Measurements from ENCODE around the gene VGLL3.
A peak's percentile ranks its signal among the peaks of the same experiment; 100 is the strongest.
"Not testable (repeated sequence)": the region's sequence is repeated elsewhere in the genome, so short reads cannot be mapped to it uniquely, and the experiment has no call there.

The VGLL3 gene

GRCh38 chr3:86989006-86989405, 1.9 kb downstream of the VGLL3 start:
- no peak for DNase-seq

GRCh38 chr3:86988235-86988634, 2.7 kb downstream of the VGLL3 start:
- DNase-seq: no peak

DNA sequence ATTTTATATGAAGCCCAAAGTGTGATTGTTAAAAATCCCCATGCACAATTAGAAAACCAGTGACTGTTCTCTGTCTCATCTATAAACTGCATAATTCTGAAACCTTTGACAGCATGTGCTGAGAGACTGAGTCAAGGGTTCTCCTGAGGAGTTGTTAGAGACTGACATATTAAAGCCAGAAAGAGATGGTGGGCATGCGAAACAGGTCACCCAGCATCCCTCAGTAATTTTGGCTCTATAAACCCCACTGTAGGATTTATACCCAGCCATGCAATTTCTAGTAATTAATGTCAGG, 3.6 kb downstream of the VGLL3 start:
- DNase-seq: no peak

DNA sequence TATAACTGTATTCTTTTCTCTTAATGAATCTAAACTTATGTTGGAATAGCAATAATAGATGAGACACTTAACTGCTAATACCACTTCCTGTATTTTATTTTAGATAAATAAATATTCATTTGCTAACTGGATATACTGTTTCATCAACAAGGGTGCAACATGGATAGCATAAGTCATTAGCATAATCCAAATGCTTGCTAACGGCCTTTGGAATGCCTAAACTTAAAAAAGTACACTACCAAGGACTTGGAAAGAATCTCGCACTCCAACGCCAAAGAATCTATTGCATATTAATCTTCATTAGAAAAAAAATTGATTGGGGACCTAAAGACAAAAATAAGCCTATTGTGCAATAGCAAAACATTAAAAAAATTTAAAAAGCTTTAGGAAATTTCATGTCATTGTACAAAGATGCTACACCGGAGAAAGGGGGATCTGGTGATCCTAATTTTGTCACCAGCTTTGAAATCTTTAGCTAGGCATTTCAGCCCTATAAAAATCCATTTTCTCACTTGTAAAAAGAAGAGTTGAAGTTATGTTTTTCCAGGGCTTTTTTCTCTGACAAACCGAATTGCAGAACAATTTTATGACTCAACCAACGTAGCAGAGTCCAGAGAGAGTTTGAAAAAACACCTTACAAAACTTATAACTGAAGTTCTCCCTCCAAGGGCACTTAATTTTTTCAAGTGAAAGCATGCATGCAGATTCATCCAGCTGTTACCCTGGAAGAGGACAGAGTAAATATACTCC, 4.1 kb downstream of the VGLL3 start:
- no peak for DNase-seq

- no peak for DNase-seq
Measured at GRCh38 chr3:86985181-86985826, 5.6 kb downstream of the VGLL3 start.

- DNase-seq: no peak
Measured at GRCh38 chr3:86984271-86984670, 6.7 kb downstream of the VGLL3 start.

GRCh38 chr3:86982883-86983282, 8.1 kb downstream of the VGLL3 start:
- DNase-seq: no peak

- no peak for DNase-seq
Measured at GRCh38 chr3:86978111-86978551, 12.8 kb downstream of the VGLL3 start.

DNA sequence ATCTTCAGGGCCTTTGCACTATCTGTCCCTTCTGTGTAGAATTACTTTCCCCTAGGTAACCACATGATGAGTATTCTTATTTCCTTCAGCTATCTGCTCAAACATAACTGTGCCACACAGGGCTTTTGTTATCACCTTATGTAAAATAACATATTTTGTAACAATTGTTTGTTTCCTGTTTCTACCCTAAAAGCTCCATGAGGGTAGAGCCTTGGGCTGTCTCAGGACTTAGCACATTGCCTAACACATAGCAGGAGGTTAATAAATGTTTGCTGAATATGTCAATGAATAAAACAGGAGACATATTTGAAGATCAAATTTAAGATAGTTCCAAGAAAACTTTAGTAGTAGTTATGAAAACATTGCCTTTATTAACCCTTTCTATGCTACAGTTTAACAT, 14.7 kb downstream of the VGLL3 start:
- DNase-seq: no peak

GRCh38 chr3:86974177-86974576, 16.8 kb downstream of the VGLL3 start:
- DNase-seq: not testable (repeated sequence)

GRCh38 chr3:86973440-86973839, 17.5 kb downstream of the VGLL3 start:
- DNase-seq: no peak

DNA sequence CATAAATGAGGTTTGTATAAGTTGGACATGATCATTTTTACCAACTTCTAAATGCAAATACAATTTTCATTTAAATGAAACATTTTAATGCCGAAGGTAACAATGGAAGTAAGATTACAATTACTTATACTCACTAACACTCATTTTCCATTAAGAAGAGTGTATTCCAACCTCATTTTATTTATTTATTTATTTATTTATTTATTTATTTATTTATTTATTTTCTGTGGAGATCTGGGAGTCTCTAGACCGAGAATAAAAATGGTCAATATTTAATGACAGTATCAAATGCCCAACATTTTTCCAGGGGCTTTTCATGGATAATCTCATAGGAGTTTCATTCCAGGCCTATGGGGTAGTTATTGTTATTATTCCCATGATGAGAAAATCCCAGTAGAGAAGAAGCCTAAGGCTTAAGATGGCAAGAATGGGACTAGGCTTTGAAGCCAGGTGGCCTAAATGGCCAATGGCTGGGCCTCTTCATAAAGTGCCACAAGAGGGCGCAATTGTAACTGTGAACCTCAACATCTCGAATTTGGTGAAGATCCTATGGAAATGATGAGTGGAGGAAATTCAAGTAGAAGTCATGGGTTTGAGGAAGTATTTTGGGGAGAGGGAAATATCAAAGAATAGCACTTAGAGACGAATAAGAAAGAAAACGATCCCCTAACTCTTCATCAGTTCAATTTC, 21.3 kb downstream of the VGLL3 start:
- peak; percentile 27 for DNase-seq

DNA sequence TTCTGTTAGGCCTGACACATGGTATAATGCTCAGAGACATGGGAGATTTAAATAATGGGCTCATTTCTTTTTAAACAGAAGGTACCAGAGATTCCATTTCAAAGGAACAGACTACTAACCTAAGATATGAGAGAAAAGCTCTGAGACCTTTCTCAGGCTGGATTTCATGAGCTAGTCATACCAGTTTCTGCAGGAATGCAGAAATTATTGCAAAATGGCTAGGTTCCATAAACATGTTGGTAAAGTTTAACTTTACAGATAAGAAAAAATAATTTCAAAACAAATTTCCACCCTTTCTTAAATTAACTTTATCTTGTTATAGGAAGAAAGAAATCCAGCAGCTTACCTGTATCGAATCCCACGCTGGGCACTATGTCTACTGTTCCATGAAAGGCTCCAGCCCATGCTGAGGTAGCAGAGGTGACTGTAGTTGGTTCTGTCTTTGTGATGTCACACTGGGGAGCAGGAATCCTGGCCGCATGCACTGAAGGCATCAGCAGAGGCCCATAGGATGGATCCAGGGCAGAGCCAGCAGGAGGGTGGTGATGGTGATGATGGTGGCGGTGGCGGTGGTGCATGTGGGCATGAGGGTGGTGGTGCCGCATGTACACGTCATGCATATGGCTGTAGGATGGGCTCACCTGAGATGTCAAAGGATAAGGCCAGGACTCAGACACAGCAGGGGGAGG, 22.6 kb downstream of the VGLL3 start:
- no peak for DNase-seq

- no peak for DNase-seq
Measured at GRCh38 chr3:86967062-86967461, 23.9 kb downstream of the VGLL3 start.

DNA sequence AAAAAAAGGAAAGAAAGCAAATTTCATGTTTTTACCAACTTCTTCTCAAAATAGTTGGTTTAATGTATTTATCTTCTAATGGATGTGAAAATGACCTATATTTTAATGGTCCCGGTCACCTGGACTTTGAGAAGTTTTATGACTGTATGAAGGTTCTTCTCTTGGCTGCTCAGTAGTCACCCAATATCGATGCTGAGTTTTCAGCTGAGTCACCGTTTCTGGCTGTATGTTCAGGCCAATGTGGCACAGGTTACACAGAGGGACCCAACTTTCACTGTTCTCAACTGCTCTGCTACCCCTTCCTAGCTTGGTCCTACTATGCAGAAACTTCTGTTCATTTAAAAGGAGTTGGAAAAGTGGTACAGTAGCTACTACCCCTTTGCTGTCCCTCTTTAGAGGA, 25.8 kb downstream of the VGLL3 start:
- DNase-seq: no peak

DNA sequence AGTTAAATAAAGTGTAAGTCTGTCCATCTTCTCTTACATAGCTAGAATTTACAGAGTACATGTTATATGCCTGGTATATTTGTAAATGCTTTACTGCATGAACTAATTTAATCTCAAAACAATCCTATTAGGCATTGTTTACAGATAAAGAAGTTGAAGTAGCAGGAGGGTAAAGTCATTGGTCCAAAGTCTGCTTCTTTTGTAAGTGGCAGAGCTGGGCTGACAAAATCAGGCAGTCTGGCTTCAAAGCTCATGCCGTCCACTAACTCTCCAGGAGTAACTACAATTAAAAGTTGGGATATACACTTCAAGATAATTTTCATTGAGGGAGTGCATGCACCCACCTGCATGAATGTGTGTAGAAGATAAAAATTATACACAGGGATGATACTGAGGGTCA, 27.3 kb downstream of the VGLL3 start:
- DNase-seq: no peak

DNA sequence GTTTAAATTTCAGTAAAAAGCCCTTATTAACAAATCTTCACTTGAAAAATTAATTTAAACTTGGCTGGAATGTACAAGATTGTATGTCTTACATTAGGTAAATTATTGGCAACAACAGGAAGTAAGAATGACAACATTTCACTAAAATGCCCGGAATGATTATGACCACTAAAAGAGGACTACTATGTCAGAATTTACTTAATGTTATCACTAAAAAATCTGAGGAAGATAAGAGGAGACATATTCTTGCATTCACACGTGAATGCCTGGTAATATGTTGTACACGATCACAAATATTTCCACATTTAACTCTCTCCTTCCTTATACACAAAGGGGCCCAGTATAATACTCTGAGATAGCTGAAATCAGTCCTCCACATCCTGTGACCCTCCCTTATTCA, 29.7 kb downstream of the VGLL3 start:
- DNase-seq: no peak

DNA sequence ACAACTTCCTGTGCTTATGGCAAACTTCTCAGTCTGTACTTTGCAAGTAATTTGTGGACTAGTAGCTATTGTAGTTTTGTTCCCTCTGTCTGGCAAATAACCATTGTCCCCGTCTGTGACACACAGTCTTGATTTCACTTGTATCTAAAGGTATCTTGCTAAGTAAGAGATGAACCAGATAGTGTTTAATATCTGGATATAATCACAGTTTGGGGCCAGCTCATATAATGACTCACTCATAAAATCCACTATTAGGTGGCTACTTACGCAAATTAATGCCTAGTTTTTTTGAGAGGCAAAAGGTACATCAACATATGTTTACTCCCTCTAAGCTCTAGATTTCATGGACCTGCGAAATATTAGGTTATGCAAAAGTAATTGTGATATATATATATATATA, 30.4 kb downstream of the VGLL3 start:
- DNase-seq: no peak

DNA sequence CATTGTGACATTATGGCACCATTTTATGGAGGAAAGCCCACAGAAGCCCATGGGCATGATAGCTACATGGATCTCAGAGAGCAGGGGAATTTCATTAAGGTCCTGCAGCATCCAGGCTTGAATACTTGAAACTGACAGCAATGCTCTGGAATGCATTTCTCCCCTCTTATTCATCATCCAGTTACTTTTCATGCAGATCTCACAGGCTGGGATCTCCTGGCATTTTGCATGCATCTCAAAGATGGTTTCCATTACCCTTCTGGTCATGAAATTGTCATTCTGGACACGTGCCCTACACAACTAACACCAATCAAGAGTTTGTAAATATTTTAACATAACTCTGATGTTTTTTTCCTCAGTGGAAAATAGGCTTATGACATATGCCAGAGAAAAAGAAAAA, 32.4 kb downstream of the VGLL3 start:
- no peak for DNase-seq

- DNase-seq: no peak
Measured at GRCh38 chr3:86954747-86955146, 36.2 kb downstream of the VGLL3 start.

- DNase-seq: no peak
Measured at GRCh38 chr3:86954226-86954625, 36.7 kb downstream of the VGLL3 start.

DNA sequence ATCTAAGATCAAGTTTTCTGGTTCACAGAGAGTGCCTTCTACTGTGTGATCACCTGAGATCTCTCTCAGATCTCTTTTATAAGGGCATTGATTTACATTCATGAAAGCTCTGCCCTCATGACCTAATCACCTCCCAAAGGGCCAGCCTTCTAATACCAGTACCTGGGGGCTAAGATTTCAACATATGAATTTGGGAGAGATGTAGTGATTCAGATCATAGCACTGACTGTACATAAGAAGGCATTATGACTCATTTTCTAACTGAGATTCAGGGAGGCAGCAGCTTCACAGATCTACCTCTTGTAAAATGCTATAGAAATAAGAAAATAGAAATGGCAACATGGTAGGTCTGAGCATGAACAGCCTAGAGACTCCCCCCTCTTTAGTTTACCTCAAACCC, 39.6 kb downstream of the VGLL3 start:
- DNase-seq: no peak

- no peak for DNase-seq
Measured at GRCh38 chr3:86950717-86951116, 40.2 kb downstream of the VGLL3 start.

- DNase-seq: no peak
Measured at GRCh38 chr3:86949850-86950249, 41.1 kb downstream of the VGLL3 start.
